GM06990 (cell line): Measurements from ENCODE around the gene FNBP1.

Source experiments
- DNase-seq: peaks from one replicate; pipeline ENCODE4 v3.0.0-alpha.2; 2011; ENCODE audit not compliant: insufficient read length; ENCODE audit errors: extremely low read depth
- H3K27me3 ChIP-seq: replicated peaks from 2 replicates; pipeline ENCODE4 v1.6.0; 2011; ENCODE audit warnings: low read length; ENCODE audit not compliant: control insufficient read depth, insufficient read depth
- H3K36me3 ChIP-seq: 2 replicates; pipeline ENCODE4 v1.5.1; 2011; ENCODE audit warnings: low read length; ENCODE audit not compliant: control insufficient read depth, insufficient read depth
- H3K4me3 ChIP-seq: replicated peaks from 2 replicates; pipeline ENCODE4 v1.5.1; 2011; ENCODE audit warnings: low read depth, mild to moderate bottlenecking, control low read depth, low read length
- TF ChIP-seq, protein P1 (sequence below): IDR thresholded peaks from 2 replicates; pipeline ENCODE4 v1.5.1; 2011; ENCODE audit warnings: low read length, control low read depth, mild to moderate bottlenecking, inconsistent platforms; ENCODE audit not compliant: insufficient read depth, poor library complexity, severe bottlenecking

The FNBP1 gene

GRCh38 chr9:130053504-130054324, 10.7 kb upstream of the FNBP1 start, which contains the start of gene GPR107:
TSS of gene GPR107 (plus strand) at chr9:130053906. CDS start at chr9:130053933, 27 bp downstream.
- Histone ChIP-seq H3K27me3 (no peaks in the 10 kb centered on the region), H3K4me3 (peak within 1 kb of the TSS; percentile 97), H3K36me3 (no peaks in the 10 kb centered on the region)
- TF ChIP-seq, protein P1, sequence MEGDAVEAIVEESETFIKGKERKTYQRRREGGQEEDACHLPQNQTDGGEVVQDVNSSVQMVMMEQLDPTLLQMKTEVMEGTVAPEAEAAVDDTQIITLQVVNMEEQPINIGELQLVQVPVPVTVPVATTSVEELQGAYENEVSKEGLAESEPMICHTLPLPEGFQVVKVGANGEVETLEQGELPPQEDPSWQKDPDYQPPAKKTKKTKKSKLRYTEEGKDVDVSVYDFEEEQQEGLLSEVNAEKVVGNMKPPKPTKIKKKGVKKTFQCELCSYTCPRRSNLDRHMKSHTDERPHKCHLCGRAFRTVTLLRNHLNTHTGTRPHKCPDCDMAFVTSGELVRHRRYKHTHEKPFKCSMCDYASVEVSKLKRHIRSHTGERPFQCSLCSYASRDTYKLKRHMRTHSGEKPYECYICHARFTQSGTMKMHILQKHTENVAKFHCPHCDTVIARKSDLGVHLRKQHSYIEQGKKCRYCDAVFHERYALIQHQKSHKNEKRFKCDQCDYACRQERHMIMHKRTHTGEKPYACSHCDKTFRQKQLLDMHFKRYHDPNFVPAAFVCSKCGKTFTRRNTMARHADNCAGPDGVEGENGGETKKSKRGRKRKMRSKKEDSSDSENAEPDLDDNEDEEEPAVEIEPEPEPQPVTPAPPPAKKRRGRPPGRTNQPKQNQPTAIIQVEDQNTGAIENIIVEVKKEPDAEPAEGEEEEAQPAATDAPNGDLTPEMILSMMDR = no peak
- peak; percentile 85 for DNase-seq

DNA sequence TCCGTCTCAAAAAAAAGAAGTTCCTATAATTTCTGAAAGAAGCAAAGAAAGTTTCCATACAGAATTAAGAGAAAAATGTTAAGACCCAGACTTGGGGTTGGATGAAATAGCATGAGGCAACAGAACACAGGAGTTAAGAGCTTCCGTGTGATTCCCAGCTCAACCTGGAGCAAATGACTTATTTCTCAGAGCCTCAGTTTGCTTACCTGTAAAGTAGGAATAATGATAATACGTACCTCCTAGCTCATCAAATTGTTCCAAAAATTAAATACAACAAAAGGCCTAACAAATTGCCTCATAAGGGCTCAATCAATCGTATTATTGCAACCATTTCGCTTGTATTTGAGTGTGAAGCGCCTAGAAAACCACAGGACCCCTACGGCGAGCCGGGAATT, 10.1 kb upstream of the FNBP1 start:
- Histone ChIP-seq H3K36me3 (no peaks in the 10 kb centered on the region), H3K4me3 (peak overlapping the region; percentile 97), H3K27me3 (no peaks in the 10 kb centered on the region)
- TF ChIP-seq, protein P1 = no peak
- DNase-seq = no peak

DNA sequence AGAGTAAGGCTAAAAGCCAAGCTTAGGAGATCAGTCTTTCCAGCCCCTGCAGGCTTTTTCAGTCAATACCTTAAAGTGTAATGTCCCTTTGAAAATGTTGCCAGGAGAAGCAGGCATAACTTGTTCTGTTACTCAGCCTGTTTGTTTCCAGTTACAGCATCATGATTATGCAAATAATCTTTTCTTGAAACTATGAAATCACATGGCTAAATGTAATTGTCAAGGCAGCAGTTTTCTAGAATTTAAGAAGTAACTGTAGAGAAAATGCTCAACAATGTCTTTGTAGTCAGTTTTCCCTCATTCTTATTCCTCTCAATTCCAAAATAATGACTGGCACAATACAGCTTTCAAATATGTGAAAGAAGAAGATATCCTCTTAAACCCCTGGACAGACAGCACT, 8.9 kb upstream of the FNBP1 start:
- peak overlapping the region; percentile 18 for H3K4me3 ChIP-seq
- H3K27me3 ChIP-seq = no peaks in the 10 kb centered on the region
- no peaks in the 10 kb centered on the region for H3K36me3 ChIP-seq
- no peak for DNase-seq
- TF ChIP-seq, protein P1 = no peak

DNA sequence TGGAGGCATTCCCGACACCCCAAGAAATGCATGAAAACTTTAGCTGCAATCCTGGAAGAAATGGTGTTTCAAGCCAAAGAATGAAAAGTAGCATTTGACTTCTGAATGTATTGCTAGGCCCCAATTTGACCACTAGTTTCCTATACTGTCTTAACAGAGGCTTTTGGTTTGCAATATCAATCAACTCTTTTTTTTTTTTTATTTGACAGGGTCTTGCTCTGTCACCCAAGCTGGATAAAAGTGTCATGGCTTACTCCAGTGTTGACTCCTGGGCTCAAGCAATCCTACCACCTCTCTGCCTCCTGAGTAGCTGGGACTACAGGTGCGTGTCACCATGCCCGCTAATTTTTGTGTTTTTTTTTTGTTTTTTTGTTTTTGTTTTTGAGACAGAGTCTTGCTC, 7.5 kb upstream of the FNBP1 start:
- no peak for DNase-seq
- TF ChIP-seq, protein P1 = no peak
- Histone ChIP-seq H3K36me3 (no peaks in the 10 kb centered on the region), H3K27me3 (no peaks in the 10 kb centered on the region), H3K4me3 (no peak overlapping the region)

GRCh38 chr9:130049431-130050210, 6.6 kb upstream of the FNBP1 start:
- TF ChIP-seq, protein P1 = no peak
- no peaks in the 10 kb centered on the region for H3K27me3 ChIP-seq
- DNase-seq = no peak
- H3K36me3 ChIP-seq = no peaks in the 10 kb centered on the region
- no peak overlapping the region for H3K4me3 ChIP-seq
